CD14-positive monocyte (primary cell): ENCODE results near the gene TNNT1. TPM values are rescaled to one million over a fixed set of nuclear protein-coding genes. Genes with fewer than 3 reads are reported as not detected.

Experiments used
- DNase-seq, 3 donors: peaks; one replicate each; pipeline ENCODE4 v3.0.0-alpha.2; 2011 to 2022
- H2AFZ ChIP-seq: 2 replicates; pipeline ENCODE4 v1.6.0; 2012; ENCODE audit warnings: mild to moderate bottlenecking, low read depth, low read length, inconsistent platforms; ENCODE audit not compliant: insufficient read depth, poor library complexity, severe bottlenecking
- H3K27ac ChIP-seq, 2 donors: 1 replicate in 1 of 2; 2 replicates in 1 of 2; pipeline ENCODE4 v1.5.1; 2012 to 2013; ENCODE audit warnings: low read length in 2 of 2, control low read depth in 1 of 2, inconsistent platforms in 1 of 2, low read depth in 1 of 2, mild to moderate bottlenecking in 1 of 2
- H3K27me3 ChIP-seq, 2 donors: one replicate each; pipeline versions ENCODE4 v1.6.0 to v1.6.1; 2011 to 2013; ENCODE audit warnings: low read length in 2 of 2; ENCODE audit not compliant: control insufficient read depth in 2 of 2, insufficient read depth in 2 of 2
- H3K36me3 ChIP-seq, 2 donors: replicated peaks in 1 of 2; 1 replicate in 1 of 2; 2 replicates in 1 of 2; pipeline versions ENCODE4 v1.5.1 to v1.6.1; 2012 to 2013; ENCODE audit warnings: low read length in 2 of 2, control low read depth in 1 of 2, inconsistent platforms in 1 of 2, mild to moderate bottlenecking in 1 of 2; ENCODE audit not compliant: insufficient read depth in 2 of 2, control insufficient read depth in 1 of 2
- H3K4me1 ChIP-seq, 2 donors: 1 replicate in 1 of 2; 2 replicates in 1 of 2; pipeline versions ENCODE4 v1.5.1 to v1.6.1; 2012 to 2013; ENCODE audit warnings: low read length in 2 of 2, control low read depth in 1 of 2, inconsistent platforms in 1 of 2, mild to moderate bottlenecking in 1 of 2, moderate library complexity in 1 of 2; ENCODE audit not compliant: insufficient read depth in 2 of 2, control insufficient read depth in 1 of 2
- H3K4me2 ChIP-seq: replicated peaks from 2 replicates; pipeline ENCODE3; 2012; ENCODE audit warnings: low read length, moderate library complexity, mild to moderate bottlenecking; ENCODE audit not compliant: poor library complexity, severe bottlenecking; ENCODE audit errors: extremely low read depth
- H3K4me3 ChIP-seq, 3 experiments: fragments of 200-600 bp in 1 of 3; sonication (generic) in 1 of 3; replicated peaks in 1 of 3; 1 replicate in 2 of 3; 2 replicates in 1 of 3; pipeline ENCODE4 v1.5.1; 2011 to 2013; ENCODE audit warnings: low read length in 3 of 3, mild to moderate bottlenecking in 3 of 3, control low read depth in 2 of 3, low read depth in 2 of 3, inconsistent platforms in 1 of 3, moderate library complexity in 1 of 3
- H3K79me2 ChIP-seq: 2 replicates; pipeline ENCODE4 v1.6.0; 2012; ENCODE audit warnings: mild to moderate bottlenecking, control low read depth, inconsistent platforms, low read length, moderate library complexity; ENCODE audit not compliant: insufficient read depth
- H3K9ac ChIP-seq: 2 replicates; pipeline ENCODE4 v1.6.0; 2017; ENCODE audit warnings: low read length, mild to moderate bottlenecking; ENCODE audit not compliant: insufficient read depth, poor library complexity, severe bottlenecking
- H3K9me3 ChIP-seq, 2 donors: replicated peaks in 1 of 2; 1 replicate in 1 of 2; 2 replicates in 1 of 2; pipeline versions ENCODE4 v1.5.1 to v1.6.1; 2012 to 2013; ENCODE audit warnings: low read length in 2 of 2, control low read depth in 1 of 2; ENCODE audit not compliant: control insufficient read depth in 1 of 2, insufficient read depth in 1 of 2
- H4K20me1 ChIP-seq: 2 replicates; pipeline ENCODE4 v1.6.0; 2012; ENCODE audit warnings: mild to moderate bottlenecking, low read length, control low read depth, moderate library complexity; ENCODE audit not compliant: insufficient read depth
- H3K27ac Mint-ChIP-seq, 7 donors: one replicate each; pipeline ENCODE4 v1.8.0; 2020; ENCODE audit warnings: mild to moderate bottlenecking in 7 of 7, mixed read lengths in 7 of 7, moderate library complexity in 6 of 7, inconsistent platforms in 2 of 7
- H3K27me3 Mint-ChIP-seq, 3 donors: one replicate each; pipeline ENCODE4 v1.8.0; 2021 to 2022; ENCODE audit warnings: low read depth in 3 of 3, mild to moderate bottlenecking in 3 of 3, mixed read lengths in 3 of 3, moderate library complexity in 3 of 3, inconsistent platforms in 1 of 3
- H3K36me3 Mint-ChIP-seq, 2 donors: one replicate each; pipeline ENCODE4 v1.8.0; 2020; ENCODE audit warnings: mixed read lengths in 2 of 2, inconsistent platforms in 1 of 2, mild to moderate bottlenecking in 1 of 2
- H3K4me1 Mint-ChIP-seq: one replicate; pipeline ENCODE4 v1.8.0; 2020; ENCODE audit warnings: mild to moderate bottlenecking, mixed read lengths
- H3K4me3 Mint-ChIP-seq, 2 donors: one replicate each; pipeline ENCODE4 v1.8.0; 2020; ENCODE audit warnings: mild to moderate bottlenecking in 2 of 2, mixed read lengths in 2 of 2, moderate library complexity in 1 of 2
- H3K9me3 Mint-ChIP-seq, 7 donors: one replicate each; pipeline ENCODE4 v1.8.0; 2020 to 2022; ENCODE audit warnings: mixed read lengths in 7 of 7, mild to moderate bottlenecking in 6 of 7, moderate library complexity in 6 of 7, inconsistent platforms in 2 of 7
- CTCF ChIP-seq: fragments of 200-600 bp; IDR thresholded peaks from one replicate; pipeline ENCODE4 v1.8.0; 2022; ENCODE audit warnings: antibody characterized with exemption, mild to moderate bottlenecking
- WGBS: methylation state at CpG from one replicate; pipeline ENCODE4 v1.1.5; 2013; ENCODE audit warnings: missing lambda C conversion rate; ENCODE audit not compliant: insufficient coverage; 5-methylcytosine and 5-hydroxymethylcytosine counted together
- intact Hi-C, 2 donors: fragments of 100-400 bp; cut with micrococcal nuclease; formaldehyde crosslinking; loops; one replicate each; pipeline versions ENCODE4 v1.15.0 to v1.15.1; 2023
- polyA plus RNA-seq, 3 donors: library from polyadenylated mRNA; depleted of rRNA in 1 of 3; unstranded in 2 of 3; stranded (reverse) in 1 of 3; fragments of 300-500 nt in 2 of 3; fragments of >200 nt in 1 of 3; fragmentation: Illumina TruSeq in 2 of 3; gene quantifications; 1 replicate in 2 of 3; 2 replicates in 1 of 3; pipeline ENCODE4 v1.2.3, GENCODE V29; 2012 to 2021
- small RNA-seq: library from RNA; depleted of rRNA; stranded (forward); fragments of <200 nt; gene quantifications from one replicate; pipeline ENCODE3, GENCODE V24; 2012; ENCODE audit warnings: low read depth; ENCODE audit not compliant: insufficient read length

The TNNT1 gene
- polyA plus RNA-seq, 3 donors, result 9.4 to 41.9 (median 9.8) TPM

GRCh38 chr19:55084416-55084815 is 64.6 kb downstream of the TNNT1 start:
- Histone ChIP-seq H3K79me2 (no peaks in the 10 kb centered on the region), H3K9ac (no peak overlapping the region), H3K27ac (no peak overlapping the region), H3K36me3 (peaks cover 0 to 2% of the 10 kb centered on the region in 2 donors), H2AFZ (no peak overlapping the region), H4K20me1 (peaks cover 46% of the 10 kb centered on the region), H3K9me3 (peaks cover 9 to 20% of the 10 kb centered on the region in 2 donors), H3K27me3 (peaks cover 31 to 84% of the 10 kb centered on the region in 2 donors), H3K4me1 (peaks cover 52 to 53% of the 10 kb centered on the region in 2 donors), H3K4me2 (no peak overlapping the region), H3K4me3 (no peak overlapping the region)
- Mint-ChIP-seq H3K27me3 (peaks cover 75 to 97% (median 88%) of the 10 kb centered on the region in 3 donors), H3K4me1 (peaks cover 50% of the 10 kb centered on the region), H3K9me3 (peaks cover 10 to 39% (median 31%) of the 10 kb centered on the region in 7 donors), H3K36me3 (peaks cover 22 to 27% of the 10 kb centered on the region in 2 donors), H3K27ac (no peak overlapping the region), H3K4me3 (peak overlapping the region in 1 of 2 donors; percentile 77)
- no peak for TF ChIP-seq CTCF
- intact Hi-C loops, result loop anchor here in 1 of 2 donors (10.0 kb wide), 1 partner anchor 80 kb away; the partner anchor contains the start of gene DNAAF3
- no peak for DNase-seq
- WGBS, result 87% methylated on average over 7 of the region's 10 CpGs

DNA sequence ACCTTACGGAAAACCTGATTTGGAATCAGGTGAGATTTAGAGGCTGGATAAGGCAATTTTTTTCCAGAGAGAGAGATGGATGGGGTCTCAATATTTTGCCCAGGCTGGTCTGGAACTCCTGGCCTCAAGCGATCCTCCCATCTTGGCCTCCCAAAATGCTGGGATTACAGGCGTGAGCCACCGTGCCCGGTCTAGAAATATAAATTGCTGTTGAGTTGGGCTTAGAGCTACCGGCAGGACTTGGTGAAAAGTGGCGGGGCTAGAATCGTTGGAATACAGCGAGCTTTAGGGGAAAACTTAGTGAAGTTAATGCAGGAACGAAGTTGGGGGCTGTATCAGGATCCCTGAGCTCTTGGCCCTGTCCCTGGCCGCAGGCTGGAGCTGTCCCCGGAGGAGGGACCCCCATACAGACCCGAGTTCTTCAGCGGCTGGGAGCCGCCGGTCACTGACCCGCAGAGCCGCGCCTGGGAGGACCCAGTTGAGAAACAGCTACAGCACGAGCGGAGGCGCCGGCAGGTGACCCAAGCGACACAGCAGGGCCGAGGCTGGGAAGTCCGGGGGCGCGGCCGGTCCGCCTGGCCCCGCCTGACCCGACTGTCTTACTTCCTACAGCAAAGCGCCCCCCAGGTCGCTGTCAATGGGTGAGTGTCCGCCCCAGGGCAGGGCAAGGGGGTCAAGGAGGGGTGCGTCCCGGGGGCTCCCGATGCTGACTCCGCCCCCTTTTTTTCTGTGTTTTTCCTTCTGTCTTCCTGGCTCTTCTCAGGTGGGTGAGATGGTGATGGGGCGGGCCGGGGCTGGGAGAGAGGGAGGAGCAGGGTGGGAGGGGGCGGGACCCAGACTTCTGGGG is 65.8 kb downstream of the TNNT1 start:
- Mint-ChIP-seq H3K9me3 (peaks cover 10 to 39% (median 30%) of the 10 kb centered on the region in 7 donors), H3K4me3 (peak overlapping the region in 1 of 2 donors; percentile 88), H3K36me3 (peaks cover 17 to 20% of the 10 kb centered on the region in 2 donors), H3K27ac (no peak overlapping the region), H3K27me3 (peaks cover 72 to 92% (median 81%) of the 10 kb centered on the region in 3 donors), H3K4me1 (peaks cover 40% of the 10 kb centered on the region)
- Histone ChIP-seq H3K4me1 (peaks cover 49% of the 10 kb centered on the region in 2 donors), H3K9ac (no peak overlapping the region), H3K36me3 (no peaks in the 10 kb centered on the region), H3K79me2 (no peaks in the 10 kb centered on the region), H3K9me3 (peaks cover 9 to 20% of the 10 kb centered on the region in 2 donors), H3K4me2 (no peak overlapping the region), H3K27ac (no peak overlapping the region), H3K4me3 (no peak overlapping the region), H3K27me3 (peaks cover 31 to 83% of the 10 kb centered on the region in 2 donors), H4K20me1 (peaks cover 36% of the 10 kb centered on the region), H2AFZ (no peak overlapping the region)
- no peak for TF ChIP-seq CTCF
- WGBS, result 34% methylated on average over 33 of the region's 42 CpGs
- DNase-seq, result no peak
- intact Hi-C loops, result loop anchor here in 1 of 2 donors (10.0 kb wide), 1 partner anchor 82 kb away; the partner anchor contains the start of gene DNAAF3

Small RNA genes within 50 kb of the gene (small RNA-seq; reads per million reads assigned to genes)
- gene MIR7975 (not detected), gene RF01210 (not detected)

Other genes starting within 250 kb of the TNNT1 start
- under 1 TPM in 2 of 3 donors, not detected in 1; 0.20 to 0.43 TPM for gene NCR1, start 243.1 kb downstream of the TNNT1 start, polyA plus RNA-seq
- gene NLRP7, start 201.7 kb downstream of the TNNT1 start, polyA plus RNA-seq, result not detected
- under 1 TPM; 0.24 to 0.91 (median 0.61) TPM for gene NLRP2, start 182.8 kb downstream of the TNNT1 start, polyA plus RNA-seq
- gene GP6, start 110.9 kb downstream of the TNNT1 start, polyA plus RNA-seq, result 1 to 10 TPM in 1 of 3 donors, under 1 TPM in 2; 0.03 to 1.1 (median 0.14) TPM
- gene RDH13, start 86.1 kb downstream of the TNNT1 start, polyA plus RNA-seq, result 1 to 10 TPM; 1.6 to 4.0 (median 2.3) TPM
- gene EPS8L1, start 73.3 kb downstream of the TNNT1 start, polyA plus RNA-seq, result 1 to 10 TPM; 1.5 to 5.0 (median 1.8) TPM
- gene PPP1R12C, start 31.6 kb downstream of the TNNT1 start, polyA plus RNA-seq, result 100 to 1,000 TPM in 1 of 3 donors, 1 to 10 TPM in 2; 2.1 to 206 (median 2.6) TPM
- 1 to 10 TPM in 1 of 3 donors, not detected in 2; 1.2 TPM for gene TNNI3, start 8.5 kb upstream of the TNNT1 start, polyA plus RNA-seq
- under 1 TPM in 1 of 3 donors, not detected in 2; 0.19 TPM for gene DNAAF3, start 17.4 kb upstream of the TNNT1 start, polyA plus RNA-seq
- gene SYT5, start 31.1 kb upstream of the TNNT1 start, polyA plus RNA-seq, result not detected
- under 1 TPM in 2 of 3 donors, not detected in 1; 0.08 to 0.53 TPM for gene PTPRH, start 60.3 kb upstream of the TNNT1 start, polyA plus RNA-seq
- gene TMEM86B, start 79.6 kb upstream of the TNNT1 start, polyA plus RNA-seq, result 10 to 100 TPM in 1 of 3 donors, under 1 TPM in 2; 0.16 to 10.7 (median 0.38) TPM
- 10 to 100 TPM; 16.9 to 91.3 (median 22.0) TPM for gene PPP6R1, start 109.8 kb upstream of the TNNT1 start, polyA plus RNA-seq
- gene HSPBP1, start 130.9 kb upstream of the TNNT1 start, polyA plus RNA-seq, result 10 to 100 TPM; 12.3 to 17.0 (median 15.3) TPM
- gene BRSK1, start 134.8 kb upstream of the TNNT1 start, polyA plus RNA-seq, result not detected
- 10 to 100 TPM; 10.1 to 65.6 (median 11.2) TPM for gene TMEM150B, start 176.1 kb upstream of the TNNT1 start, polyA plus RNA-seq
- 10 to 100 TPM in 1 of 3 donors, 1 to 10 TPM in 1, under 1 TPM in 1; 0.89 to 26.9 (median 1.5) TPM for gene KMT5C, start 190.7 kb upstream of the TNNT1 start, polyA plus RNA-seq
- under 1 TPM in 1 of 3 donors, not detected in 2; 0.36 TPM for gene COX6B2, start 205.5 kb upstream of the TNNT1 start, polyA plus RNA-seq
- not detected for gene GARIN5B, start 214.1 kb upstream of the TNNT1 start, polyA plus RNA-seq
- gene IL11, start 221.3 kb upstream of the TNNT1 start, polyA plus RNA-seq, result not detected
- not detected for gene TMEM190, start 227.6 kb upstream of the TNNT1 start, polyA plus RNA-seq
- not detected for gene TMEM238, start 235.1 kb upstream of the TNNT1 start, polyA plus RNA-seq
- gene RPL28, start 236.7 kb upstream of the TNNT1 start, polyA plus RNA-seq, result 1,000 to 10,000 TPM in 1 of 3 donors, 100 to 1,000 TPM in 2; 199 to 3,862 (median 208) TPM